Progenitor cell of endocrine pancreas (in vitro differentiated cells): Measurements from ENCODE around the gene FRY. TPM values are rescaled to one million over a fixed set of nuclear protein-coding genes. Genes with fewer than 3 reads are reported as not detected.
A peak's percentile ranks its signal among the peaks of the same experiment; 100 is the strongest.

Experiments
- DNase-seq: peaks from one replicate; pipeline ENCODE4 v3.0.0; 2021; ENCODE audit warnings: low spot score; ENCODE audit not compliant: unreplicated experiment
- H3K27ac Mint-ChIP-seq: 2 replicates; pipeline ENCODE4 v1.8.0; 2021; ENCODE audit warnings: mild to moderate bottlenecking, moderate library complexity, mixed read lengths
- H3K27me3 Mint-ChIP-seq: 2 replicates; pipeline ENCODE4 v1.8.0; 2021; ENCODE audit warnings: mixed read lengths
- H3K36me3 Mint-ChIP-seq: 2 replicates; pipeline ENCODE4 v1.8.0; 2022; ENCODE audit warnings: mixed read lengths; ENCODE audit not compliant: insufficient read depth
- H3K4me1 Mint-ChIP-seq: 2 replicates; pipeline ENCODE4 v1.8.0; 2021; ENCODE audit warnings: low read depth, mixed read lengths
- H3K4me3 Mint-ChIP-seq: 2 replicates; pipeline ENCODE4 v1.8.0; 2021; ENCODE audit warnings: low read depth, mild to moderate bottlenecking, moderate library complexity, mixed read lengths
- H3K9me3 Mint-ChIP-seq: 2 replicates; pipeline ENCODE4 v1.8.0; 2021; ENCODE audit warnings: low read depth, mixed read lengths
- total RNA-seq: library from RNA; stranded (reverse); gene quantifications from 2 replicates; pipeline ENCODE4 v1.2.1, GENCODE V29; 2021
- TF ChIP-seq, protein P1 (sequence below): fragments of 200-600 bp; sonication (generic); IDR thresholded peaks from one replicate; pipeline ENCODE4 v1.5.0; 2021; ENCODE audit warnings: antibody characterized with exemption, mild to moderate bottlenecking; ENCODE audit not compliant: unreplicated experiment

The FRY gene
- total RNA-seq, 1 donor from 2014 or later = 14.3 TPM

DNA sequence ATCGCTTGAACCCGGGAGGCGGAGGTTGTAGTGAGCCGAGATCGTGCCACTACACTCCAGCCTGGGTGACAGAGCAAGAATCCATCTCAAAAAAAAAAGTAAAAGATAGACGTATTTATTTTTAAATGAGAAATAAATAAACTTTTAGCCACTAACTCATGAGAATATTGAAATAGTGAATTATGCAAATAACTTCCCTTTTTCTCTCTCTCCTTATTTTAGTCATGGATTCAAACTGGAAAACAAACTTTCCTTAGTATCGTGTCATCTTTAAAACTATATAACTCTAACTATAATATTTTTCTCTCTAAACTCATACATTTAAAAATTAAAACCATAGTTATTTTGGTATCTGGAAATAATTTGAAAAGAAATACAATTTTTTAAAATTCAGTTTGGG lies 96.1 kb downstream of the FRY start:
- Mint-ChIP-seq H3K4me1 (no peaks in the 10 kb centered on the region), H3K36me3 (peaks cover 2% of the 10 kb centered on the region), H3K9me3 (peaks cover 8% of the 10 kb centered on the region), H3K27ac (no peak overlapping the region), H3K27me3 (no peaks in the 10 kb centered on the region), H3K4me3 (no peak overlapping the region)
- TF ChIP-seq, protein P1, sequence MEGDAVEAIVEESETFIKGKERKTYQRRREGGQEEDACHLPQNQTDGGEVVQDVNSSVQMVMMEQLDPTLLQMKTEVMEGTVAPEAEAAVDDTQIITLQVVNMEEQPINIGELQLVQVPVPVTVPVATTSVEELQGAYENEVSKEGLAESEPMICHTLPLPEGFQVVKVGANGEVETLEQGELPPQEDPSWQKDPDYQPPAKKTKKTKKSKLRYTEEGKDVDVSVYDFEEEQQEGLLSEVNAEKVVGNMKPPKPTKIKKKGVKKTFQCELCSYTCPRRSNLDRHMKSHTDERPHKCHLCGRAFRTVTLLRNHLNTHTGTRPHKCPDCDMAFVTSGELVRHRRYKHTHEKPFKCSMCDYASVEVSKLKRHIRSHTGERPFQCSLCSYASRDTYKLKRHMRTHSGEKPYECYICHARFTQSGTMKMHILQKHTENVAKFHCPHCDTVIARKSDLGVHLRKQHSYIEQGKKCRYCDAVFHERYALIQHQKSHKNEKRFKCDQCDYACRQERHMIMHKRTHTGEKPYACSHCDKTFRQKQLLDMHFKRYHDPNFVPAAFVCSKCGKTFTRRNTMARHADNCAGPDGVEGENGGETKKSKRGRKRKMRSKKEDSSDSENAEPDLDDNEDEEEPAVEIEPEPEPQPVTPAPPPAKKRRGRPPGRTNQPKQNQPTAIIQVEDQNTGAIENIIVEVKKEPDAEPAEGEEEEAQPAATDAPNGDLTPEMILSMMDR = no peak
- no peak for DNase-seq

DNA sequence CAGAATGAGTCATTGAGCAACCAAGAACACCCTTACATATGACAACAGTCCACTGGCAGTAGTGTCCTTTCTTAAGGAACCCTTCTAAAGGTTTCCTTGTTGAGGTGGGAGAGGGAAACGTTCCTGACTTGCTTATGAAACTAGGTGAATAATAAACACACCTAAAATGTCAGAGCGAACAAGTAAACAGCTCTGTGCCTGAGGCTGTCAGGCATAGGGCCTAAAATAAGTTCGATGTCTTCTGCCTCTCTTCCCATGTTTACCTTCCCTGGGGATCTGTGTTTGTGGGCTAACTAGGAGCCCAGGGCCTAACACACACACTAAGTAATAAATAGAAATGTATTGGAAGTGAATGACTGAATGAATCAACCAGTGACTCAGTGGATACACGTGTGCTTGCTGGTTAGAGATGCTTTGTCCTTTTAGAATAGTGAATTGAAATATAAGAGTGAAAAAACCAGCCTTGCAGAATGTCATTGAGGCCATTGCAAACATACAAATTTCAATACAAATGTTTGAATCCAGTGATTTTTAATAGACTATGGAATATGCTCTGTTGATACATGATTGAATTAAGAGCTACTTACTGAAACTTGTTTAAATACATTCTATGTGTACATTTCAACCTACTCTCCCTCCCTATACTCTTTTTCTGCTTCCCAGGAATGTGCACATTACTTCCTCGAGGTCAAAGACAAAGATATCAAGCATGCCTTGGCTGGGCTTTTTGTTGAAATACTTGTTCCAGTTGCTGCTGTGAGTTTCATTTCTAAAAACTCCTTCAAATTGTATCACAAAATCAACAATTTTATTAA lies 102.9 kb downstream of the FRY start:
- H3K9me3 Mint-ChIP-seq = no peaks in the 10 kb centered on the region
- TF ChIP-seq, protein P1 = no peak
- peaks cover 1% of the 10 kb centered on the region for H3K36me3 Mint-ChIP-seq
- no peaks in the 10 kb centered on the region for H3K27me3 Mint-ChIP-seq
- DNase-seq = no peak
- peaks cover 4% of the 10 kb centered on the region for H3K4me1 Mint-ChIP-seq
- no peak overlapping the region for H3K4me3 Mint-ChIP-seq
- peak overlapping the region; percentile 34 for H3K27ac Mint-ChIP-seq

DNA sequence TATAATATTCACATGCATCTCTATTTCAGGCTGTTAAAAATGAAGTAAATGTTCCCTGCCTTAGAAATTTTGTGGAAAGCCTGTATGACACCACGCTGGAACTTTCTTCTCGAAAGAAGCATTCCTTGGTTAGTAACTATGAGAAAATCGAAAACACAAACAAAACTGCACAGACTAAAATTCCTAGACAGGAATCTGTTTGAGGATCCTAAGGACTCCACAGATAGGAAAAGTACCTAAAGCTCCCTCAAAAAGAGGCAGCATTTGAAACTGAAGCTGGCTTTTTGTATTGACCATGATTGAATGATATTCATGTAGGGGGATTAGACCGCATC lies 103.4 kb downstream of the FRY start:
- peaks cover 4% of the 10 kb centered on the region for H3K4me1 Mint-ChIP-seq
- H3K27ac Mint-ChIP-seq = no peak overlapping the region
- peaks cover 1% of the 10 kb centered on the region for H3K36me3 Mint-ChIP-seq
- no peak overlapping the region for H3K4me3 Mint-ChIP-seq
- DNase-seq = no peak
- TF ChIP-seq, protein P1 = no peak
- no peaks in the 10 kb centered on the region for H3K27me3 Mint-ChIP-seq
- no peaks in the 10 kb centered on the region for H3K9me3 Mint-ChIP-seq

DNA sequence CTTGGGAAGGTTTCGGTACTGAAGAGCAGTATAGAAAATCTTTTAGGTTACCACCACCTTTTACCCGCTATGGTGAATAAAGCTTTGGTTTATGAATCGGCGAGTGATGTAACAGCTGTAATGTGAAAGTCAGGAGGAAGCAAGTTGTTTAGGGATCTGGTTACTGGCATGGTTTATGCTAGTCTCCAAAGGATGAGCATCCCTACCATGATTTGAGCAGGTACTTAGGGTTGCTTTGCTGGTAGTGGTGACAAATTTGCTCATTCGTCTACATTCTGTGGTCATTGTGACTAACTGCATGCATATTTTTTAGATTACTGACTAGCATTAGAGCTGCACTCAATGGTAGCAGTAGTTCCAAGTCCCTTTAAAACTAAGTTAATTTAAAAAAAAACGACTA lies 104.1 kb downstream of the FRY start:
- Mint-ChIP-seq H3K4me3 (no peak overlapping the region), H3K27ac (no peak overlapping the region), H3K9me3 (no peaks in the 10 kb centered on the region), H3K36me3 (peaks cover 1% of the 10 kb centered on the region), H3K27me3 (no peaks in the 10 kb centered on the region), H3K4me1 (peaks cover 4% of the 10 kb centered on the region)
- DNase-seq = no peak
- TF ChIP-seq, protein P1 = no peak

DNA sequence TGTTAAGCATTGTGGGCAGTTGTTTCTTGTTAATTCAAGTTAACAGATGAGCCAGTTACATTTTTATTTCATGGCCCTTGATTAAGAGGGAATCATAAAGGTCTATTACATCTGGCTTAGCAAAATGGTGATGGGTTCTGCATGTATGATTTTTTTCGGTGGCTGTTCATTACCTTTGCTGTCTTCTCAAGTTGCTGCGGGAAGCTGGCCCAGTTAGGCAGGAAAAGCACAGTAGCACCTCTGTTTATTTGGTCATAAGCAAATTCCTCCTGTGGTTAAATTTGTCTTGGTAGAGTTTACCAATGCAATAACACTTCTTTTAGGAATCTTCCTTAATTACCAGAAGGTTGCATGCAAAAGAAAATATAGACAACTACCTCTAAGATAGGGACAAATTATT lies 104.5 kb downstream of the FRY start:
- no peaks in the 10 kb centered on the region for H3K27me3 Mint-ChIP-seq
- TF ChIP-seq, protein P1 = no peak
- H3K36me3 Mint-ChIP-seq = peaks cover 1% of the 10 kb centered on the region
- peaks cover 4% of the 10 kb centered on the region for H3K4me1 Mint-ChIP-seq
- H3K9me3 Mint-ChIP-seq = no peaks in the 10 kb centered on the region
- no peak overlapping the region for H3K4me3 Mint-ChIP-seq
- no peak overlapping the region for H3K27ac Mint-ChIP-seq
- no peak for DNase-seq
